Measurements from ENCODE around the gene DTL.

DNA sequence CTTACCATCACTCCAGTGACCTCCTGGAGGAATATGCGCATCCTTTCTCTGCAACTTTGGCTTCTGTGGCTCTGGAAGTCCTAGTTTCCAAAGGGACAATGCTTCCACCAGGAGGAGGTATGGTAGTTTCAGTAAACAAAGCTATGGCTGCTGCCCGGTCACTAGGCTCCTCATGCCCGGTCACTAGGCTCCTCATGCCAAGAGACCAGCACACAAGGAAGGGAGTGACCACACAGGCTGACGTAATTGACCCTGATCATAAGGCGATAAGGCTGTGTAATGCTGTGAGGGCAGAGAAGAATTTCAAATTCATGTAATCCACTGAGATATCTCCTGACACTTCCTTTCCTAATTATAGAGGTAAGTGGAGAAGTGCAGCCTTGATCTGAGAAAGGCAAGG is 102.9 kb downstream of the DTL start:
- TF ChIP-seq, protein P1, sequence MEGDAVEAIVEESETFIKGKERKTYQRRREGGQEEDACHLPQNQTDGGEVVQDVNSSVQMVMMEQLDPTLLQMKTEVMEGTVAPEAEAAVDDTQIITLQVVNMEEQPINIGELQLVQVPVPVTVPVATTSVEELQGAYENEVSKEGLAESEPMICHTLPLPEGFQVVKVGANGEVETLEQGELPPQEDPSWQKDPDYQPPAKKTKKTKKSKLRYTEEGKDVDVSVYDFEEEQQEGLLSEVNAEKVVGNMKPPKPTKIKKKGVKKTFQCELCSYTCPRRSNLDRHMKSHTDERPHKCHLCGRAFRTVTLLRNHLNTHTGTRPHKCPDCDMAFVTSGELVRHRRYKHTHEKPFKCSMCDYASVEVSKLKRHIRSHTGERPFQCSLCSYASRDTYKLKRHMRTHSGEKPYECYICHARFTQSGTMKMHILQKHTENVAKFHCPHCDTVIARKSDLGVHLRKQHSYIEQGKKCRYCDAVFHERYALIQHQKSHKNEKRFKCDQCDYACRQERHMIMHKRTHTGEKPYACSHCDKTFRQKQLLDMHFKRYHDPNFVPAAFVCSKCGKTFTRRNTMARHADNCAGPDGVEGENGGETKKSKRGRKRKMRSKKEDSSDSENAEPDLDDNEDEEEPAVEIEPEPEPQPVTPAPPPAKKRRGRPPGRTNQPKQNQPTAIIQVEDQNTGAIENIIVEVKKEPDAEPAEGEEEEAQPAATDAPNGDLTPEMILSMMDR (IDR thresholded peaks at IDR 0.05): no peak
- no peak for TF ChIP-seq POLR2A (IDR thresholded peaks at IDR 0.05)
